ENCODE data around the gene GNA14.

GNA14 gene

GRCh38 chr9:77391834-77392233, 256.3 kb downstream of the GNA14 start:
- no peak for DNase-seq
- intact Hi-C loops (cut with DNase I): no loop called here

DNA sequence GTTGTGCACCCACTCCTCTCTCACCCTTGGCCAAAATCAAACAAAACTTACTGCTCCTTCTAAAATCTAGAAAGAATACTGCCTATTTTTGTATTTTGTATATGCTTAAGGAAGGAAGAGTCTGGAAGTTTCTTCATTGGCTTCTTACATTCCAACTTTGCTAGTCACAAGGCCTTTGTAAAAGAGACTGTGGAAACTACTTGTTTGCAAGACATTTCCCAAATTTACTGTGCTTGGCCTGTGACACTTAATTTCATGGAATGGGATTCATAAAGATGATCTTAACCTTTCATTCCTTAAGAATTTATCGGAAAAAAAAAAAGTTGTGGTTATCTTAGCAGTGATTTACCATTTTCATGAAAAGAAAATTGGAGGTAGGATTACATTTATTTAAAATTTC, 261.9 kb downstream of the GNA14 start:
- intact Hi-C loops (cut with DNase I): no loop called here
- no peak for DNase-seq

DNA sequence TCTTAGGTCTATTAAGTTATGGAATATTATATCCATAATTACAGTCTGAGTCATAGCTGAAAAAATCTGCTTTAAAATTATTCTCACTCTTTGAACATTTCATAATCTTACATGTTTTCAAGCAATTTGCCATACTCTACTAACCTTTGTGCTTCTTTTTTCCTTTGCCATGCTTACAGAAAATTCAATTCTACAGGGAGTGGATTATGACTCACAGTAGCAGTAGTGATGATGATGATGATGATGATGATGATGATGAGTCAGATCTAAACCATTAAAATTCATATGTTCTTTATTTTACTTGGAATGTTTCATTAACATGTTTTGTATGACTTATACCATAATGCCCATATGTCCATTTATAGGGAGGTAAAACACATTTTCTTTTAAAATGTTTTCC, 263.7 kb downstream of the GNA14 start:
- no peak for DNase-seq
- intact Hi-C loops (cut with DNase I): no loop called here

- intact Hi-C loops (cut with DNase I): no loop called here
- no peak for DNase-seq
Observed at GRCh38 chr9:77375956-77376532, 272.1 kb downstream of the GNA14 start.

- no peak for DNase-seq
- intact Hi-C loops (cut with DNase I): no loop called here
Observed at GRCh38 chr9:77374266-77374665, 273.9 kb downstream of the GNA14 start.

Measured in head of caudate nucleus (tissue), 42 donors.